HG03280 (cell line): ENCODE results near the gene MYH7.
"Not testable (repeated sequence)": the region's sequence is repeated elsewhere in the genome, so short reads cannot be mapped to it uniquely, and the experiment has no call there.

Experiments
- ATAC-seq: cut with Tn5 transposase; IDR thresholded peaks from one replicate; pipeline ENCODE4 v1.9.1; 2021; ENCODE audit warnings: mild to moderate bottlenecking, moderate library complexity; ENCODE audit not compliant: unreplicated experiment

MYH7 gene

DNA sequence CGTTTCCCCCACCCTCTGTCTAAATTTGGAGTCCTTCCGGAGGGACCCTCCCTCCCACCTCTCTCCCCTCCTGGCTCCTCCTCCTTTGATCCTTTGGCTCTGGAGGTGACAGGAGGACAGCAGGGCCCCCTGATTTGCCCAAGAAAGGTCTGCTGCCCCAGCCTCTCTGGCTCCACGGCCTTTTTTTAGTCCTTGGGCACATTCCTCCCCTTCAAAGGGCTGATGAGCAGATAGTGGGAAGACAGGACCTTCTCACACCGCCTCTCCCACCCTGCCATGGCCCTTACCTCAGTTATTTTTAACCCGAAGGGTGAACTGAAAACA lies 27.2 kb downstream of the MYH7 start:
- no peak for ATAC-seq

DNA sequence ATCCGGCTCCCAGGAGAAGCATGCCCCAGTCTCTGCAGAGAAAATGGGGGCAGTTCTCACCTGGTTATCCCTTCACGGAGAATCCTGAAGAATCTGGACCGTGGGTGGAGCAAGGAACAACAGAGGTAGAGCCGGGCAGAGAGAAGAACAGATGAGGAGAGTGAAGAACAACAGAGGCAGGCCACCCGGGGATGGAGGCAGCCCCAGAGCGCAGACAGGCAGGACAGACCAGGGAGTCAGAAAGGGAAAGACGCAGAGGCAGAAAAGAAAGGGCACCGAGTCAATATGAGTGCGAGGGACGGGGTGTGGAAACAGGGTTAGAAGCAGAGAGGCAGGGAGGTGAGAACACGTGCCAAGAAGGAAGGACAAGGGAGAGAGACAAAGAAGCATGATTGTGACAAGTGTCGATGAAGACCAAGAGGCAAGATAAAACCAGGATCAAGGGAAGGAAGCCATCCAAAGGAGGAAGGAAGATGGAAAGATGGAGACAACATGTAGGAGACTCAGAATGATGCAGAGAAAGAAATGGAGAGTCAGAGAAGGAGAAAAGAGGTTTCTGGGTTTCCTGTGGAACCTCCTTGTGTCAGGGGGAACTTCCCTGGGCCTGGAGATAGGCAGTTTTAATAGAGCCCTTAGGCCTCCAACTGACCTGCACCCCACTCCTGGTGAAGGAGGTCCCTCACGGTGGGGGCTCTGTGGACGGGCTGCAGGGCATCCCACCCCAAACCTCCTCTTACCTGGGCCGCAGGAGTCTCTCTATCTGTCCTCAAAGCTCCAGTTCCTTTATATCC lies 27.7 kb downstream of the MYH7 start, which contains the start of gene MYH6:
MYH6 (minus strand) TSS at position 758 of the 791 bp plus-strand sequence. CDS start 1,050 bp downstream, outside the sequence.
- no peak for ATAC-seq

DNA sequence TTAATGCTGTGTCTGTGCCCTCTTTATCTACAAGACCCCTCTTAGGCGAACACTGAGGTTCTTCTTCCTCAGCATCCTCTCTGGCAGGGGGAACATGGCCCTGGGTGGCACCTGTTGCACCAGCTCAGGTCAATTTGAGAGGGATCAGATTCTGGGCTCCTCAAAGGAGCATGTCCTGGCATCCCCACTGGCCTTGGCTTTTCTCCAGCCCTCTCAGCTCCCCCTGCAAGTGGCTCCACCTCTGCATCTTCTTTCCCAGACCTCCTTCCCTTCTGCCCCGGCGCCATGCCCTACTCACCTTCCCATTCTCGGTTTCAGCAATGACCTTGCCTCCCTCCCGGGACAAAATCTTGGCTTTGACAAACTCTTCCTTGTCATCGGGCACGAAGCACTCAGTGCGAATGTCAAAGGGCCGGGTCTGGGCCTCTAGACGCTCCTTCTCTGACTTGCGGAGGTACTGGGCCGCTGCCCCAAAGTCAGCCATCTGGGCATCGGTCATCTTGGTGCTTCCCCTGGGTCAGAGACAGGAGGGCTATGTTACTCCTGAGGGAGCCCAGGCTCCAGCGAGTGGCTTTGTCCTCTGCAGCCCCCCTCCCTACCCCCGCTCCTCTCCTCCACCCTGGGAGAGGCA lies 28.6 kb downstream of the MYH7 start:
- no peak for ATAC-seq

DNA sequence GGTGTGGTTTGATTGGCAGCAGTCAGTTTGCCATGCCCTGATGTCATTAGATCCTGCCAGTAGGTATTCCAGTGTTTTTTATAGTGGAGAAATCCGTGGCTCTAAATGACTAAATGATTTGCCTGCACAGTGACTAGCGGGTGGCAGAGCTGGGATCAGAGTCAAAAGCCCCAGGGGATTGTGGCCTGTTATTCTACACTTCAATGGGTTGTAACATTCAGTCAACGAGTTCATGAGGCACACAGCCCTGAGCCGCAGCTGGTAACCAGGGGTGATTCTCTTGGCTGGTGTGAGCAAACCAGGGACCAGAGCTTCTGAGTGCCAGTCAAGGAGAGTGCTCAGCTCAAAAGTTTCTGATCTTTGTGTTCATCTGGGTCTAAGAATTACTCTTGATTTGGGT lies 29.2 kb downstream of the MYH7 start:
- ATAC-seq, result no peak

DNA sequence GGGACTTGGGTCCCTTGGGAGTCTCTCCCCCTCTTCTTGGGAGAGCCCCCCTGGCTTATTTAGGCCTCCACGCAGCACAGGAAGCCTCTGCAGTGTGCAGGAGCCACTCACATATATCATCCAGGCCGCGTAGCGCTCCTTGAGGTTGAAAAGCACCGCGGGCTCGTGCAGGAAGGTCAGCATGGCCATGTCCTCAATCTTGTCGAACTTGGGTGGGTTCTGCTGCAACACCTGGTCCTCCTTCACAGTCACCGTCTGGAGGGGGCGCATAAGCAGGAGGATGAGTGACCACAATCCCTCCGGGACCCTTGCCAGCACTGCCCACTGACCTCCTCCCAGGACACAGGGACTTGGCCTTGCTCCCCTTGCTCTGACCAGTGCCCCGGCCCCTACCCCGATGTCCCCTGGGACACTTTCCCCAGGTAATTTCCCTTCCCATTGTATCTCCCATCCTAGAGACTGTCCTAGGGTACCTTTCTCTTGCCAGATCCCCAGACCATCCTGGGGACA lies 29.9 kb downstream of the MYH7 start:
- ATAC-seq, result no peak

DNA sequence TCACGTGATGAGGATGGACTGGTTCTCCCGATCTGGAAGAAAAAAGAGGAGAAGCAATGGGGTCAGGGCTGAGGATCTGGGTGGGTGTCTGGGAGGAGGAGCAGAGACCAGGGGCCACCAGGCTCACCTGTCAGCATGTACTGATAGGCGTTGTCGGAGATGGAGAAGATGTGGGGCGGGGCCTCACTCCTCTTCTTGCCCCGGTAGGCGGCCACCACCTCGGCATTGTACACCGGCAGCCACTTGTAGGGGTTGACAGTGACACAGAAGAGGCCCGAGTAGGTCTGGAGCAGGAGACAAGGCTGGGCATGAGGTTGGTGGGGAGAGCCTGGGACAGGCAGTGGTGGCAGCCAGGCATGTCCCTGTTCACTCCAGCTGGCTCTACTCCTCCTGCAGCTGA lies 30.4 kb downstream of the MYH7 start:
- no peak for ATAC-seq

DNA sequence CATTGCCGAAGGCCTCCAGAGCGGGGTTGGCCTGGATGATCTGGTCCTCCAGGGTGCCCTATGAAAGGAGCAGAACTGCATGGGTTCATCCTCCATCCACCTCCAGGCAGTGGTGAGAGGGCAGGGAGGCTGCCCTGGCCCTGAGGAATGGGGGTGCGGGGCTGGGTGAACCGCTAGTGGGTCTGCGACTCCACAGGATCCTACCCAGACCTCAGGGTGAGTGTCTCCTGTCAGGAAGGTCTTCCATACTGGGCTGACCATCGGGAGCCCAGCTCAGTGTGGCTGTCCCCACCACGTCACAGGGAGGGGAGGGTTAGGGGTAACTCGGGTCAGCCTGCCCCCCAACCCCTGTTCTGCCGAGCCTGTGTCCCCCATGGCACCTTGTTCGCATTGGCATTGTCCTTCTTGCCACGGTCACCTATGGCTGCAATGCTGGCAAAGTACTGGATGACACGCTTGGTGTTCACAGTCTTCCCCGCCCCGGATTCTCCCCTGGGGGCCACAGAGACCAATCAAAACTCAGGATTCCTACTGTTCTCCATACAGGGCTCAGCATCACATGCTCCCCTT lies 31.0 kb downstream of the MYH7 start:
- no peak for ATAC-seq

DNA sequence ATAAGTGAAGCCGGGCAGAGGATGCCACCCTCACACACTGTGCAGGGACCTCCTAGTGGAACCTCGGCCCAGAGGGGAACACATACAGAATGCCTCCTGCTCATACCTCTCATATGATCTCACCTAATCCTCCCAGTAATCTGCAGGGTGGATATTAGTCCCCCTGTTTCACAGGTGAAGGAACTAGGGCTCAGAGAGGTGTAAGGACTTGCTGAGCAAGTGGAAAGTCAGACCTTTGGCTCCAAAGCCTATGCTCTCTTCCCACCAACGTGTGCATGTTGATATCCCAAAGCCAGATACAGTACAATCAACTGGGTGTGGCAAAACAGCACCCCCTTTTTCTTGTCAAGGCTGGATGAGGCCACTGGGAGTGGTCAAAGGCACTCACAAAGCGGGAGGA lies 31.6 kb downstream of the MYH7 start:
- no peak for ATAC-seq

DNA sequence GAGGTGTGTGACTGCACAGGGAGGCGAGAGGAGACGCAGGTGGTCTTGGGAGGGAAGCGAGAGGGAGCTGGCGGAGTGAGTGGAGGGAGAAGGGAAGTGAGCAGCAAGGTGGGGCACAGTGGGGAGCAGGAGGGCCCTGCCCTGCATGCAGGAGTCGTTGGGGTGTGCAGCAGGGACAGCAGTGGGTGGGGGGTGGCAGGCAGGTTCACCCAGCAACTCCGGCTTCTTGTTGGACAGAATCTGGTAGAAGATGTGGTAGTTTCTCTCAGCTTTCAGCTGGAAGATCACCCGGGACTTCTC lies 32.4 kb downstream of the MYH7 start:
- no peak for ATAC-seq

DNA sequence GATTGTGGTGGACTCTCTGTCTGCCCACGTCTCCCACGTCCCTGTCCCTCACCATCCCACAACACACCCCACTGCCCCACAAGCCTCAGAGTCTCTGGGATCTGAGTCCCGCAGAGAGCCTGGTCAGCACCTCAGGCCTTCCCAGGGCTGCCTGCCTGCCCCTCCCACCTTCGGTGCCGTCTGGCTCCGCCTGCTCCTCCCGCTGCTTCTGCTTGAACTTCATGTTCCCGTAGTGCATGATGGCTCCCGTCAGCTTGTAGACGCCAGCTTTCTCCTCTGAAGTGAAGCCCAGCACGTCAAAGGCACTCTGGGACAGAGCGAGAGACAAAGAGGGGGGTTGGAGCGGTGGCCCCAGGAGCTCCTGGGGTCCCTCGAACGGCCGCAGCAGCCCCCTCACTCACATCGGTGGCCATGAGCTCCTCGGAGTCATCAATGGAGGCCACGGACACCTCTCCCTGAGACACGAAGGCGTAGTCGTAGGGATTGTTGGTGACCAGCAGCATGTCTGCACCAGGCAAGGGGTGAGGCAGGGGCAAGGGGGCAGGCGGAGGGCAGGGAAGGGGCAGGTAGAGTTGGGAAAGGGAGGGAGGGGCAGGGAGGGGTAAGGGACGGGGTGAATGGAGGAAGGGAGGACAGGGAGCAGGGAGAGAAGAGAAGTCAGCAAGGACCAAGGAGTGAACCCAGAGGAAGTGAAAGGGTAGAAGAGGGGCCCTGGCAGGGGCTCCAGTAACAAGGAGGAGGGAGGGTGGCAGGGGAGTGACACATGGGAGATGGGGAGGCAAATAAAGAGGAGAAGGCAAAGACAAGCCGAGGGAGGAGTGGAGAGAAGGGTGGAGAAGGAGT lies 32.9 kb downstream of the MYH7 start:
- ATAC-seq, result no peak

DNA sequence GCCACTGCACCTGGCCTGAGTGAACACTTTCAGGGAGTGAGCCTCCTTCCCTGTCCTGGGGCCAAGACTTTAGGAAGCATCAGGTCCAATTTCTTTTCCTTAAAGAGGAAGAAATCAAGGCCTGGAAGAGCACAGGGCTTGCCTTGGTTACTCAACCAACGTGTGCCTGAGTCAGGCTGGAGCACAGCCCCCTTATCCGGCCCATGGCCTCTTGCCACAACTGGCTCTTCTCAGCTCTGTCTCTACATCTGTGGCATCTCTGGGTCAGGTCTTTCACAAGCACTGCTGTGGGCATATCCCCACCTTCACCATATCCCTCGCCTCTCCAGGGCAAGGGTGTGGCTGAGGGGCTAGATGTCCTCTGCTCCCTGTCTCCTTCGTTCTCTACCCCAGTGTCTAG lies 34.2 kb downstream of the MYH7 start:
- ATAC-seq, result no peak

DNA sequence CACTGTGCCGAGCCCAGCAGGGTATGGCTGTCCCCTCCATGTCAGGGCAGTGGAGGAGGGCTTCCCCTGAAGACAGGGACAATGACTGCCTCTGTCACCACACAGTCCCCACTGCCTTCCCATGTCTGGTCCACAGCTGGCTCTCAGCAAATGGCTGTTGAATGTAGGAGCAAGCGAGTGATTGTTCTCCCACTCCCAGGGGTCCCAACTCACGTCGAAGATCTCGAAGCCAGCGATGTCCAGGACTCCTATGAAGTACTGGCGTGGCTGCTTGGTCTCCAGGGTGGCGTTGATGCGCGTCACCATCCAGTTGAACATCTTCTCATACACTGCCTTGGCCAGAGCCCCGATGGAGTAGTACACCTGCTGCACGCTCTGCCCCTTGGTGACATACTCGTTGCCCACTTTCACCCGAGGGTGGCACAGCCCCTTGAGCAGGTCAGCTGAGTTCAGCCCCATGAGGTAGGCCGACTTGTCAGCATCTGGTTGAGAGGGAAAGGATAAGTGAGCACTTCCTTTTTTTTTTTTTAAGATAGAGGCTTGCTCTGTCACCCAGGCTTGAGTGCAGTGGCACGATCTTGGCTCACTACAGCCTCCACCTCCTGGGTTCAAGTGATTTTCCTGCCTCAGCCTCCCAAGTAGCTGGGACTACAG lies 34.8 kb downstream of the MYH7 start:
- not testable (repeated sequence) for ATAC-seq

DNA sequence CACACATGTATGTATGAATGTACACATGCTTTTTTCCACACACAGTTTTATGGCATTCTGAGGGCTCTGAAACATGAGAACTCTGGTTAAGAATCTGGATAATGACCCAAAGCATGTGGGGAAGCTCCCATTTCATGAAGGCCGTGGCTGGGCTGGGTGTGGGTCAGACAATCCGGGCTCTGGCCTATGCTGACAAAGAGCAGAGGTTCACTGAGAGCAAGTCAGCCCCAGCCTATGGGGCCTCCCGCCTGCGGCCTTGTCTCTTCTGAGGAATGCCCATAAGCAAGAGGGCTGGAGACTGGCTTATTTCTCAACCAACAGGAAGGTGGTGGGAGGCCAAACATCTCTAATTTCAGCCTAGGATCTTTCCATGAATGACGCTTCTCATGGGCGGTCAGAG lies 35.9 kb downstream of the MYH7 start:
- ATAC-seq, result no peak

DNA sequence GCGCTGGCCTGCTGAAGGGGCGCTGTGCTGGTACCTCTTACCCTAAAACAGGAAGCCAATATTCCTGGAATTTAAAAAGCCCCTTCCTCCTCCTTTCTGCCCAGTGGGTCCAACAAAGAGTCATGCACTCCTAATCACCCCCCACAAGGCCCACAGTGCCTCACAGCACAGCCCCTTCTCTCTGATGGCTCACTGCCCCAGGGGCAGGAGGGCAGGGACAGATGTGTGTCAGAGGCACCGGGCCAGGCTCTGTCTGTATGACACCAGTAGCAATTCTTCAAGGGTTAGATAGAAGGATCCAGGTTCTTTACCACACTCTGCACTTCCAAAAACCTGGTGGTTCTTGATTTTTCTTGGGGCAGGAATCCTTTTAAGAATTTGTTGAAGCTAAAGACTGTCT lies 36.3 kb downstream of the MYH7 start:
- ATAC-seq, result no peak

DNA sequence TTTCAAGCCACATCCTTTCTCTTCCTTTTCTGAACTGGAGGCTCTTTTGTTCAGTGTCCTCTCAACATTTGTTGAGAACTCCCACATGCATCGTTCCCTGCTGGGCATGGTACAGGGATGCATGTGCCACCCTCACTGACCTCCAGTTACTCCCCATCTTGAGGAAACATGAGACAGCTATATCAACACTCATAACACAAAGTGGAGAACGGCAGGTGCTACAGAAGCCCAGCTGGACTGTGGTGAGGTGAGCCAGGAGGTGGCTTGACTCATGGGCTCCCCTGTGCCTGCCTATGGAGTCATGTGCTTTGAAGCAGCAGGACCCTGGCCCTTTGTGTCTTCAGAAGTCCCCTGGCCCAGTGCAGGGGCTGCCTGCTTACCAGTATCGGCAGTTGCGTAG lies 37.1 kb downstream of the MYH7 start:
- no peak for ATAC-seq

DNA sequence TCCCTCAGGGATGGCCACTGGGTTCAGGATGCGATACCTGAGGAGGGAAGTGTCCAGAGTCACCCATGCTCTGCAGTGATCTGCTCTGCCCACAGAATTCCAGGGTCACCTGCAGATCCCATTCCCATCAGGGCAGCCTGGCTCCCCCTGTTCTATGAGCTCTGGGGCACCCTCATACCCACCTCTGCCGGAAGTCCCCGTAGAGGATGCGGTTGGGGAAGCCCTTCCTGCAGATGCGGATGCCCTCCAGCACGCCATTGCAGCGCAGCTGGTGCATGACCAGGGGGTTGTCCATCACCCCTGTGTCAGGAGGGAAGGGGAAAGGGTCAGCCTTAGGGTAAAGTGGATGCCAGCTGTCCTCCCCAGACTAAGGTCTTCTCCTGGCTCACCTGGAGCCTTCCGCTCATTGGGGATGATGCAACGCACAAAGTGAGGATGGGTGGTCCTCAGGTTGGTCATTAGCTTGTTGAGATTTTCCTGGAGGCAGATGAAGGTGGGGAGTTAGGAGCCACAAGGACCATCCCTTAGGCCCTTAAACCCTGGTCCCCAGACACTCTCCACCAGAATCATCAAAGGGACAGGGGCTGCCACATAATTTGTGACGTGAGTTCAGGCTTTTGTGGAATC lies 38.6 kb downstream of the MYH7 start:
- ATAC-seq, result no peak

DNA sequence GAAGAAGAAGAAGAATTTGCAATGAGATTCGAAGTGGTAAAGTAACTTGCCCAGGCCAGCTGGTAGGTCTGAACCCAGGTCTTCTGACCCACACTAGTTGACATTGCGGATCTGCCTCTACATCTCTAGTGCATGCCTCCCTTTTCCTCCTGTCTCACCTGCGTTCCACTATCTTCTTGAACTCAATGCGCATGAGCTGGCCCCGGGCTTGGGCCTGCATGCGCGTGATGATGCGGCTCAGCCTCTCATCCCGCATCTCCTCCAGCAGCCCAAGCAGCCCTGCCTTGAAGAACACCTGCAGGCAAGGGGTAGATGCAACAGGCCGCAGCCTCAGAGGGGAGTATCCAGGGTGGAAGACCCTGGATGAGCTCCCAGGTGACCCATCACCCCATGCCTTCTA lies 39.3 kb downstream of the MYH7 start:
- no peak for ATAC-seq

DNA sequence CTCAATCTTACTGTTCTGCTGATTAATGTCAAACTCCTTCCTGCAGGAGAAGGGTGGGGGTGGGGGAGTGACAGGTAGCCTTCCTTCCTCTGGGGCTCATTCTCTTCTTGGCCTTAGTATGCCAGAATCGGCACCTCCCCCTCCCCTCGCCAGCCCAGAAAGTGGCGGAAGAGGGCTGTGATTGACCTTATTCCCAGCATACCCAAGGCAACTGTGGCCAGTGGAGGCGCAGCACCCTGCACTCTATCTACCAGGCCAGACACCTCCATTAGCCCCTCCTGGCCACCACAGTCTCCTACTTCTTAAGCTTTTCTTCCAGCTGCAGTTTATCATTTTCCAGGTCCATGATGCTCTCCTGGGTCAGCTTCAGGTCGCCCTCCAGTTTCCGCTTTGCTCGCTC lies 42.8 kb downstream of the MYH7 start:
- ATAC-seq, result no peak

DNA sequence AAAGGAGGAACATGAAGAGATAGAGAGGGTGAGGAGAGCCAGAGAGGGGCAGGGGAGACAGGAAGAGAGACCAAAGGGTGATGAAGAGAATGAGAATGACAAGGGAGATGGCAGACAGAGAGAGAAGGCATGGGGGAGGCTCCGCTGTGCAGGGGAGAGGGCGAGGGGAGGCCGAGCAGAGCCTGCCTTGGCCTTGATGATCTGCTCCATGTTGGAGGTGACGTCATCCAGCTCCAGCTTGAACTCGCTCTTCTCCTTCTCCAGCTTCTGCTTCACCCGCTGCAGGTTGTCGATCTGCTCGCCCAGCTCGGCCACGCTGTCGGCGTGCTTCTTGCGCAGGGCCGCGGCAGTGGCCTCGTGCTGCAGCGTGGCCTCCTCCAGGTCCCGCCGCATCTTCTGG lies 45.6 kb downstream of the MYH7 start:
- not testable (repeated sequence) for ATAC-seq

DNA sequence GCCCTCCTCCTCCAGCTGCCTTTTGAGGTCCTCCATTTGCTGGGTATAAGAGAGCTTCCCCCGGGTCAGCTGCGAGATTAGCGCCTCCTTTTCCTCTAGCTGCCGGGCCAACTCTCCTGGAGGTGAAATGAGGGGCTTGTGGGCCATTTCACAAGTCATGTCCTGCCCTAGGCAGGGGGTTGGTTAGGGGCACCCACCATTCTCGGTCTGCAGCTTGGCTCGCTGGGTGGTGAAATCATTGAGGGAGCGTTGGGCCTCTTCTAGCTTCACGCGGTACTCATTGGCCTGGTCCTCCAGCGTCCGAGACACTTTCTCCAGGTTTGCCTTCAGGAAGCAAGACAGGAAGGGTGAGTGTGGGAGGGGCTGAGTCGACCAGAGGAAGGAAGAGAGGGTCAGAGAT lies 46.1 kb downstream of the MYH7 start:
- ATAC-seq, result no peak

DNA sequence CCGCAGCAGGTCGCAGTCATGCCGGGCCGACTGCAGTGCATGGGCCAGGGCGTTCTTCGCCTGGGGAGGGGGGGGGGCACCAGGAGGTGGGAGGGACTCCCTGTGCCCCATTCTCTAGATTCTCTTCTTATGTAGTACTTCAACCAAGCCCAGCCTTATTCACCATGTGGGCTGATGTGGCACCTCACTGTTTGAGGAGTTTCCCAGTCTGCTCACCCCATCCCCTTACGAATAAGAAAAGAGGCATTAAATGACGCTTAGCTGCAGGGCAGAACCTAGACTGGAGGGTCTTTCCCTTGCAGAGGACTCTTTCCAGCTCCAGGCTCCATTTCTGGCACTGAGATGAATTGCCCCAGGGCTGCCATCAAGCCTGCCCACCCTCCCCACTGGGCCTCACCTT lies 46.5 kb downstream of the MYH7 start:
- ATAC-seq, result no peak
